ENCODE results near the gene RBM47. TPM values are rescaled to one million over a fixed set of nuclear protein-coding genes. Genes with fewer than 3 reads are reported as not detected.

RBM47 gene
- total and polyA plus RNA-seq, 2 donors (not counting 1 experiment from before 2014, with no cell fraction given), result 5.6 to 12.9 TPM

DNA sequence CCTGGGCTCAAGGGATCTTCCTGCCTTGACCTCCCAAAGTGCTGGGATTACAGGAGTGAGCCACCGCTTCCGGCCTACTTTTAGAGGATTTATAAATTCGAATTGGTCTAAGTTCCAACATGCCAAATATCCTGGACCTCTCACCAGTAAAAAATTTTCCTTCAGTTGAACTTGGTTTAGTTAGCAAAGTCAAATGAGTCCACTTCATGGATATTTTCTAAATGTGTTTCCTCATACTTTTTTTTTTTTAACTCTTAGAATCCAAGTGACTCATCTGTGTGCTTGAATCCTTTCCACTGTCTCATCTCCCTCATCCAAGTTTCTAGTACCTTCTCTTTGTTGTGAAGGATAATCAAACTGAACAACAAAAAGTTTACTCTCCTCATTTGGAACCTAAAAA, 49.7 kb downstream of the RBM47 start:
- H3K9me3 Mint-ChIP-seq (ENCODE audit: insufficient read depth), result no peaks in the 10 kb centered on the region
- Histone ChIP-seq H3K36me3 (replicated peaks in 1 of 2; ENCODE audit: control extremely low read depth in 1 of 2, control insufficient read depth in 1 of 2, extremely low read depth in 1 of 2, insufficient read depth in 2 of 2, low read length in 1 of 2) (no peaks in the 10 kb centered on the region), H4K20me1 (ENCODE audit: control insufficient read depth, insufficient read depth, low read length, poor library complexity, severe bottlenecking) (no peaks in the 10 kb centered on the region), H3K9me3 (ENCODE audit: control extremely low read depth in 1 of 3, control insufficient read depth in 2 of 3, insufficient read depth in 1 of 3, low read length in 2 of 3) (no peaks in the 10 kb centered on the region), H3K4me3 (ENCODE audit: control extremely low read depth in 1 of 5, extremely low read depth in 1 of 5, insufficient read depth in 1 of 5, low read depth in 2 of 5, low read length in 4 of 5) (no peak overlapping the region), H3K9ac (ENCODE audit: low read length) (no peak overlapping the region), H3K27me3 (replicated peaks in 1 of 4; ENCODE audit: control extremely low read depth in 1 of 4, control insufficient read depth in 3 of 4, insufficient read depth in 4 of 4, low read length in 3 of 4) (no peaks in the 10 kb centered on the region), H3K79me2 (ENCODE audit: control insufficient read depth, insufficient read depth, low read length) (no peaks in the 10 kb centered on the region), H2AFZ (ENCODE audit: insufficient read depth, low read depth, low read length, poor library complexity, severe bottlenecking) (no peak overlapping the region), H3K4me2 (replicated peaks; ENCODE audit: low read depth, low read length, poor library complexity, severe bottlenecking) (no peak overlapping the region), H3K4me1 (ENCODE audit: control insufficient read depth in 2 of 2, insufficient read depth in 2 of 2, low read length in 2 of 2) (peaks cover 22 to 24% of the 10 kb centered on the region in 2 donors), H3K27ac (ENCODE audit: low read length in 2 of 2) (no peak overlapping the region)
- peak overlapping the region; percentile 4 for H3K27ac Mint-ChIP-seq
- TF ChIP-seq EZH2 (IDR thresholded peaks at IDR 0.05; ENCODE audit: borderline replicate concordance, insufficient read depth, low read depth, low read length, poor library complexity, severe bottlenecking), result no peak
- TF ChIP-seq, protein P1, sequence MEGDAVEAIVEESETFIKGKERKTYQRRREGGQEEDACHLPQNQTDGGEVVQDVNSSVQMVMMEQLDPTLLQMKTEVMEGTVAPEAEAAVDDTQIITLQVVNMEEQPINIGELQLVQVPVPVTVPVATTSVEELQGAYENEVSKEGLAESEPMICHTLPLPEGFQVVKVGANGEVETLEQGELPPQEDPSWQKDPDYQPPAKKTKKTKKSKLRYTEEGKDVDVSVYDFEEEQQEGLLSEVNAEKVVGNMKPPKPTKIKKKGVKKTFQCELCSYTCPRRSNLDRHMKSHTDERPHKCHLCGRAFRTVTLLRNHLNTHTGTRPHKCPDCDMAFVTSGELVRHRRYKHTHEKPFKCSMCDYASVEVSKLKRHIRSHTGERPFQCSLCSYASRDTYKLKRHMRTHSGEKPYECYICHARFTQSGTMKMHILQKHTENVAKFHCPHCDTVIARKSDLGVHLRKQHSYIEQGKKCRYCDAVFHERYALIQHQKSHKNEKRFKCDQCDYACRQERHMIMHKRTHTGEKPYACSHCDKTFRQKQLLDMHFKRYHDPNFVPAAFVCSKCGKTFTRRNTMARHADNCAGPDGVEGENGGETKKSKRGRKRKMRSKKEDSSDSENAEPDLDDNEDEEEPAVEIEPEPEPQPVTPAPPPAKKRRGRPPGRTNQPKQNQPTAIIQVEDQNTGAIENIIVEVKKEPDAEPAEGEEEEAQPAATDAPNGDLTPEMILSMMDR (IDR thresholded peaks at IDR 0.05), result no peak
- no peak for ATAC-seq (ENCODE audit: low read depth)
- no peak for DNase-seq
- CTCF ChIA-PET, result no interaction called here
- no peaks in the 10 kb centered on the region for H3K27me3 Mint-ChIP-seq
- H3K4me3 Mint-ChIP-seq, result no peak overlapping the region
- POLR2A ChIA-PET, result no interaction called here
- WGBS (ENCODE audit: insufficient coverage), result no CpG with 5 or more reads among the region's 3 CpGs
- intact Hi-C loops (cut with micrococcal nuclease), result loop anchor here (5.0 to 10.0 kb wide), 2 partner anchors 42 to 65 kb away; no protein-coding TSS in a partner anchor
- peaks cover 29% of the 10 kb centered on the region for H3K4me1 Mint-ChIP-seq

DNA sequence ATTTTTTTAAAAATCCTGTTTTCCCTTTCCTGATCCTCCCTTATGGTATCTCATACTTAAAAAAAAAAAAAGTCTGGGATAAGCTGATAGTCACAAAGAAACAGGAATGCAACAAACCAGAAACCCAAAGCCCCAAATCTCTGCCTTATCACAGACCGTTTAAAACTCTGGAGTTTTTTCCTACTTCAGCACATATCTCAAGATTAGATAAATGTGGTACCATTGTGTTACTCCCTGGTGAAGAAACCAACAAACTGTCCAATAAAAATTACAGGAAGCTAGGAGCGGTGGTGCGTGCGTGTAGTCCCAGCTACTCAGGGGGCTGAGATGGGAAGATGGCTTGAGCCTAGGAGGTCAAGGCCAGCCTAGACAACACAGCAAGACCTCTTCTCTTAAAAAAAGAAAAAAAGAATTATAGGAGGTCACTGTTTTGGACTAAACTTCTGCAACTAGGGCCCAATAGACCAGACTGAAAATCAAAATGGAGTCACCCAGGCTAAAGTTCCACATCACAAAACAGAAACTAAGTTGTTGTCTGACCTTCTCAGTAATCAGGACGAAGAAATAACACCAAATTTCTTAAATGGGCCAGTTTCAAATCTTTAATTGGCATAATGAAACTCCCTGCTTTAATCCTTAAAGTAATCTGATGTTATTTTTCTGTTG, 51.9 kb downstream of the RBM47 start:
- Histone ChIP-seq H3K9me3 (ENCODE audit: control extremely low read depth in 1 of 3, control insufficient read depth in 2 of 3, insufficient read depth in 1 of 3, low read length in 2 of 3) (no peaks in the 10 kb centered on the region), H3K4me3 (ENCODE audit: control extremely low read depth in 1 of 5, extremely low read depth in 1 of 5, insufficient read depth in 1 of 5, low read depth in 2 of 5, low read length in 4 of 5) (no peak overlapping the region), H3K4me1 (ENCODE audit: control insufficient read depth in 2 of 2, insufficient read depth in 2 of 2, low read length in 2 of 2) (peaks cover 37 to 46% of the 10 kb centered on the region in 2 donors), H2AFZ (ENCODE audit: insufficient read depth, low read depth, low read length, poor library complexity, severe bottlenecking) (peak overlapping the region; percentile 68), H4K20me1 (ENCODE audit: control insufficient read depth, insufficient read depth, low read length, poor library complexity, severe bottlenecking) (no peaks in the 10 kb centered on the region), H3K36me3 (replicated peaks in 1 of 2; ENCODE audit: control extremely low read depth in 1 of 2, control insufficient read depth in 1 of 2, extremely low read depth in 1 of 2, insufficient read depth in 2 of 2, low read length in 1 of 2) (no peaks in the 10 kb centered on the region), H3K4me2 (replicated peaks; ENCODE audit: low read depth, low read length, poor library complexity, severe bottlenecking) (peak overlapping the region; percentile 70), H3K27ac (ENCODE audit: low read length in 2 of 2) (peak overlapping the region; percentile 66 to 79), H3K9ac (ENCODE audit: low read length) (peak overlapping the region; percentile 54), H3K27me3 (replicated peaks in 1 of 4; ENCODE audit: control extremely low read depth in 1 of 4, control insufficient read depth in 3 of 4, insufficient read depth in 4 of 4, low read length in 3 of 4) (no peaks in the 10 kb centered on the region), H3K79me2 (ENCODE audit: control insufficient read depth, insufficient read depth, low read length) (no peaks in the 10 kb centered on the region)
- no peak overlapping the region for H3K4me3 Mint-ChIP-seq
- no peak for DNase-seq
- TF ChIP-seq, protein P1 (IDR thresholded peaks at IDR 0.05), result no peak
- no peak for TF ChIP-seq EZH2 (IDR thresholded peaks at IDR 0.05; ENCODE audit: borderline replicate concordance, insufficient read depth, low read depth, low read length, poor library complexity, severe bottlenecking)
- H3K9me3 Mint-ChIP-seq (ENCODE audit: insufficient read depth), result no peaks in the 10 kb centered on the region
- no peaks in the 10 kb centered on the region for H3K27me3 Mint-ChIP-seq
- peak overlapping the region; percentile 92 for H3K27ac Mint-ChIP-seq
- H3K4me1 Mint-ChIP-seq, result peaks cover 46% of the 10 kb centered on the region
- POLR2A ChIA-PET, result no interaction called here
- intact Hi-C loops (cut with micrococcal nuclease), result loop anchor here (5.0 to 10.0 kb wide), 2 partner anchors 45 to 63 kb away; no protein-coding TSS in a partner anchor
- no CpG with 5 or more reads among the region's 5 CpGs for WGBS (ENCODE audit: insufficient coverage)
- ATAC-seq (ENCODE audit: low read depth), result no peak
- CTCF ChIA-PET, result interaction anchor here (0.8 to 1.2 kb wide), 2 partner anchors 23 to 263 kb away, joined by 3 to 4 read pairs; no protein-coding TSS in a partner anchor

Measured in B cell (primary cell).